NCI-H2171 treated with DMSO at 0.1 percent for 48 hours (cell line): ENCODE results near the gene HERC3.

Experiments used
- DNase-seq: peaks from one replicate; lab custom pipeline; 2025; lab: John Stamatoyannopoulos, UW

Gene HERC3

DNA sequence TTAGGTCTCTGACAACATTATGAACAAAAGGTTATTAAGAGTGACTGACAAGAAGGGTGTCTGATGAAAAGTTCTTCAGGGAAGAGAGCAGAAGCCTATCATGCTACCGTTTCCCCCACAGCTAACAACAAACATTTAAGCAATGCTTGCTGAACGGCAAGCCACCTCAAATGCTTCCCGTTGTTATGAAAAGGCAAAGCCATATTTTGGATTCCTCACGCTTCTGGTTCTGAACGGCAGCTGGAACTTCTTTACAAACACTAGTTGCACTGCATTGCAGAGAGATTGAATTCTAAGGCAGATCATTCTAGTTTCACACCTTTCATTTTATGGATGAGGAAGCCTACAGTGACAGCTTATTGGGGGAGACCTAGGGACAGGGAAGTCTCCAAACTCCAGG lies 153.9 kb downstream of the HERC3 start:
- no peak for DNase-seq

DNA sequence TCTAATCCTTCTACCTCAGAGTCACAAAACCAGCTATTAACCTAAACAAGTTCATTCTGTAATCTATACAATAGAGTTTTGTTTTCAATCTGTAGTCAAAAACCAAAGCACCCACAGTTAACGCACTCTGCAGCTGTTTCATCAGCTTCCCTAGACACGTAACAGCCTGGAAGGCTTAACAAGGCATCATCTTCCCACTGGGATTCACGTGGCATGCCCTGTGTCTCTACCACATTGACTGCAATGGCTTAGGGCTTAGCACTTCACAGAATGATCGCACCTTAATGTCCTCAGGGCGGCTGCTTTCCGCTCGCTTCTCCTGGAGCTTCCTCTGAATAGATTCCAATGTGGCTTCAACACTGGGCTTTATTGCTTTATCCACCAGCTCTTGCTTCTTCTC lies 155.1 kb downstream of the HERC3 start:
- DNase-seq: no peak

DNA sequence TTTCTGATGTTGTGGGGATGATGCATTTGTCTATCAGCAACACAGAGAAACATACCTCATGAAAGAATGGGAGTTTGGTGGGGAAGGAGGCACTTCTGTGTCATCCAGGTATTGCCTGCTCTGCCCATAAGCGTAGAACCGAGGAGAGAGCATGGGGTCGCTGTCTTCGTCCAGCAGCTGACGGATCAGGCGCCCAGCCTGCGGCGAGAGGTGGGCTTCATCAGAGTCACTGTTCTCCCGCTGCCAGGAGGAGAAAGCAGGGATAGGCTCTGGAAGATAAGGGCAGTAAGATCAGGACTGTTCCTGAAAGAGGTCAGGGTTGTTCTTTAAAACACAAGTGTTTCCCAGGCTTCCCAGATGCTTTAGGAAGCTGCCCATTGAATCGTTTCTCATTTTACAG lies 158.1 kb downstream of the HERC3 start:
- DNase-seq: no peak

DNA sequence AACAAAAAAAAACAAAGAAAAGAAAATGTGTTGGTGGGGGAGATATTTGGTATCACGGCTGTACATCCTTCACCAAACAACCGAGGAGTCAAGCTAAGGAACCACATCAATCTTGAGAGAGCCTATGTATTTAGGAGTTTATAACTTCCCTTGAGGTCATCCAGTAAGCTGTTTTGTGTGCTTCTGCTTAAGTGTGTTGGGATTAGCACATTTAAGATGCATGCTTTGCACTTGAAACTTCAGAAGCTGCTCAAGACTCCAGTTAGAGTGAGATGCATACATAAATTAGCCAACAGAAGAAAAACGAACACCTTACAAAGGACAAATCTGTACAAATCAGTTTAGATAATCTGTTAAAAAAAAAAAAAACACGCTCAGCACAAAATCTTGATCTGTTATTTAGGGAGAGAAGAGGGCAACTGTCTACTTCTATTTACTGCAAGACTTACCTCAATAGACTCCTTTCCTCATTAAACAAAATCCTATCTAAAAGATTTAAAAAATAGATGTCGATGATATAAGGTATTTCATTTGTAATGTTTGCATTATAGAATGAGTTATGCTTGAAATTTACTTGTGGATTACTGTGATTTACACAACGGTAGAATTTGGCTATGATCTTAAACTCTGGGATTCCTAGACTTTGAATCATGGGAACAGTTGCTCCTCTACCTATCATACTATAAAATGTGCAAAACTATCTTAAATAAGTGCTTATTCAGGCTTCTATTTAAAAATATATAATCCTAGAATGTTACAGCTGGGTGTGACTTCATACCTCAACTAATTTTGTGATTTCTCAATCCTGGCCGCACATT lies 159.2 kb downstream of the HERC3 start:
- no peak for DNase-seq

DNA sequence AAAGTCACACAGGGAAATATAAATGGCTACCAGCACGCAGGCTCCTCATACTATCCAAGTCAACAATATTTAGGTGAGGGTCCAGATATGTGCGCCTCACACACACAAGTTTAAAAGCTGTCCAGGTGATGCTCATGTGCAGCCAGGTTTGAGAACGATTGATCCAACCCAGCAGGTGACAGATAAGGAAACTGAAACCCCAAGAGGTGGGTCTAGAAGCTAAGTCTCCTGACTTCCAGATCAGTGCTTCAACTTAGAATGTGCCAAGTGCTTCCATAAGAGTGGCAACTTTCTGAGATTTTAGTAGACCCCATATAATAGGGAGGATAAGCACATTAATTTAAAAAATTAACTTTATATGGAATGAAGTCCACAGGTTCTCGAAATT lies 159.8 kb downstream of the HERC3 start:
- no peak for DNase-seq

DNA sequence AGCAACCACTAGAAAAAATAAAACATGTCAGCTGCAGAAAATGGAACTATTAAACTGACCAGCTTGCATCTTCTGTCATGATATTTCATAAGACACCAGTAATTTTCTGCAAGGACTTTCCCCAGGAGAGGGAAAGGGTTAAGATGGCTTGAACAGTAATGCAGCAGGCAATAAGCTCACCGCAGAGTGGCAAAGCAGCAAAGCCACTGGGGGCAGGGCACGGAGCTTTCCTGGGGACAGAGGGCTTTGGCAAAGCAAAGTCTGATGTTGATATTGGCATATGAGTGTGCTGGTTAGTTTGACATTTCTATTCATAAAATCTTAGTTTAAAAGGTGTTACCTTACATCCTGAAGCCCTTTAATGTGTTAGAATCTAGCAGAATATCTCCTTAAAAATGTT lies 160.5 kb downstream of the HERC3 start:
- DNase-seq: no peak

DNA sequence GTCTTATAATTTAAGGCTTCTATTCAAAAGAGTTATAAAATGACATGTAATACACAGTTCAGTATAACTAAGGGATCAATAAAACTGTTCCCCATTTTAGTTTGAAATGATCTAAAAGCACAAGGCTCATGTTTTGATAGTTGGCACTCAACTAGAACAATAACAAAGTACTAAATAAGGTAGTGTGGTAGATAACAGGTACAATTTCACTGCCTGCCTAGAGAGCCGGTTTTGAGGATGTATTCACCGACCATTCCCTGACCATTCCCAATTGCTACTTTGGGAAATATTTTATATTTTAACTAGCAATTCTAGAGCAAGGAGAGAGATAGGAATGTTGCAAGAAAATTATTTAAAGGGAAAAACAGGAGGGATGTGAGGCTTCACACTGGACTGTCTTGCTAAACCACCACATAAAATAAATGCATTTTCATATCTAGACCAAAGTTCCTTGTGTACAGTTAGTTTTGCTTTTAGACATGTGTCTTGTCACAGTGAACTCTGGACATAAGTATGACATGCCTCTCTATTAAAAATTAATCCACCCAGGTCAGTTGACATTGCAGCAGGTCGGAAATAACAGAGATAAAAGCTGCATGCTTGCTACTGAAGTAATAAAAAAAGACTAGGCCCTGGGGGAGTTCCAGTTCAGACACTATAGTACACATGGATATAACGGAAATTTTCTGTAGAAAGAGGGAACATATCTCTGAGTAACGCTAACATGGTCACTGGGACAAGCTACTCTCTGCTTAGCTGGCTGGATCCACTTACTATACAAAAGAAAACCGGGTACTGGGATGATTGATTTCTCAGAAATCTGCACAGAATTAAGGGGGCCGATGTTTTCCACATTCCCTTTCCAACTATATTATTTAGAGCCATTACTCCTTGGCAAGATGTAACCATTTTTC lies 161.6 kb downstream of the HERC3 start:
- DNase-seq: no peak

DNA sequence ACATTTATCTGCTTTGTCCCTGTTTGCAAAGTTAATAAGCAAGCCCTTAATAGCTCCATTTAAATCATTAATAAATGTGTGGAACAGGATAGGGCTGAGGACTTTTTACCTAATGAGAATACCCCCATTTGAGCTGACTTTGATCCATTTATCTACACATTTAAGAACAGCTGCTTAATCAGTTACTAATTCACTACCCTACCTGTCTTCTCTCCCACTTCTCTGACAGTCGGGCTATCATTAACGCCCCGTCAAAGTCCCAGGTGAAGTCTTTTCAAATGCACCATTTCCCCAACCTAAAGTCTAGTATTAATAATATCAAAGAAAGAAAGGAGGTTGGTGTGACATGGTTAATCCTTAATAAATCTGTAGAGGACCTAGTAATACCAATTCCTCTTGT lies 162.5 kb downstream of the HERC3 start:
- no peak for DNase-seq

DNA sequence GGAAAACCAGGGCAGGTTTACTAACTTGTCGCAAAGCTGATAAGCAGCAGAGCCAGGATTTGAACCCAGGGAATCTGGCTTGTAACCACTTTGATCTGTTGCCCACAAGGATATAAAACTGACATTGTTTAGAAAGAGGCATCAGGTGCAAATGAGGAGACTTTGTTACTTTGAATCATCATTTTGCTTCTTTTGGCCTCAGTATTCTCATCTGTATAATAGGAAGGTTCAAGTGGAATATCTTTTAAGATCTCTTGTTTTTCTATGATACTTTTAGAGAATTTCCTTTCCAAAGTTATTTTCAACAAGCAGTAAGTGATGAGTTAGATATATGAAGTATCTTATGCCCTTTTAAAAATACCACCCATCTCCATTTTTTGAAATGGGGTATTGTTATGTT lies 163.2 kb downstream of the HERC3 start:
- no peak for DNase-seq

DNA sequence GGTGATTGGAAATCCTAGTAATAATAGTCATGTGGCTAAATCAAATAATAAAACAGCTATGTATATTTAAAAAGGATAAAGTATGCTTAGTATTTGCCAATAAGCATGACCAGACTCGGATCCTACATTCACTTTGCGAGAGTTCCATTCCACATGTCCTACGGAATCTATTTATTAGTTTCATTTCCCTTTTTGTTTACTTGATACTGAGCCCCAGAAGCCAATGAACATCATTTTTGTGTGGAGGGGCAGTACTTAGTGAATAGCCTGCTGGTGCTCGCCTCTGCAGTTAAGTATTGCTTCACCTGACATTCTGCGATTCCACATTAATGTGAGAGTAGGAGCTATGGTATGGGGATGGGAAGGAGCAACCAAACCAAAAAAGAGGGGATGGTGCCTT lies 163.9 kb downstream of the HERC3 start:
- no peak for DNase-seq

DNA sequence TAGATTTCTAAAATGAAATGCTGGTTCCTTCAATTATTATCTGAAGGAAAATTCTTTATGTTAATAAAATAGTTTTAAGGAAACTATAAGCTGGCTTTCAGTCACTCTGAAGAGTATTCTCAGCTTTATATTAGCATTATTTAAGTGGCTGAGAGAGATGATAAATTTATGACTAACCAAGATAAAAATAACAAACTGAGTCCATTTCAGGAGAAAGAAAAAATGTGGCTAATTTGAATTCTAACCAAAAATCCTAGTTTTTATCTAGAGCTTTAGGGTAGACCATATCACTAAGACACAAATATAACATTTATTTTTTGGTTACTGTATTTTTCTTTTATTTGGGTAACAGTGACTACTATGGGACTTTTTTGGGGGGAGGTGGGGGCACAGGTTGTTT lies 164.8 kb downstream of the HERC3 start:
- no peak for DNase-seq

DNA sequence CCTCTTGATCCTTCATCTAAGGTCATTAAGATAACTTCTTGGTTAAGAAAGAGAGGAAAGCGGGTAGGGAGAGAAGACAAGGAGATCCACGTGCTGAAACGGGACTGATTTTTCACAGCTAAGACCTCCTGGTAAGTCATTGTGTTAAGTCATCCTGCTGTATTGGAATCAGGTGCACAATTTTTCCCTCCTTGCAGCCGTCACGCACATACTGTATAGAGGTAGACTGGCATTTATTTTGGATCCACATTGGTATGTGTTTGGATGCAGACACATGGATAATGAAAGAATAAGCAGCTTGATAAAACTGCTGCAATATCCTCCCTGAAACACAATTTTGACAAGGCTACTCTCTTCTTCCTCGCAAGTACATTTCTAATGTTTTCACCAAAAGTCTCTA lies 165.5 kb downstream of the HERC3 start:
- DNase-seq: no peak
